Effector CD4-positive, alpha-beta T cell (primary cell): Measurements from ENCODE around the gene S100A4.
"Not testable (repeated sequence)": the region's sequence is repeated elsewhere in the genome, so short reads cannot be mapped to it uniquely, and the experiment has no call there.

Experiments
- DNase-seq: peaks from one replicate; pipeline ENCODE4 v3.0.0-alpha.2; 2020
- total RNA-seq: gene quantifications from one replicate; lab custom pipeline; 2026; lab: John Stamatoyannopoulos, UW

The S100A4 gene
- 73.0 reads per million, percentile 76 among the genes with 10 or more reads in this experiment for total RNA-seq

DNA sequence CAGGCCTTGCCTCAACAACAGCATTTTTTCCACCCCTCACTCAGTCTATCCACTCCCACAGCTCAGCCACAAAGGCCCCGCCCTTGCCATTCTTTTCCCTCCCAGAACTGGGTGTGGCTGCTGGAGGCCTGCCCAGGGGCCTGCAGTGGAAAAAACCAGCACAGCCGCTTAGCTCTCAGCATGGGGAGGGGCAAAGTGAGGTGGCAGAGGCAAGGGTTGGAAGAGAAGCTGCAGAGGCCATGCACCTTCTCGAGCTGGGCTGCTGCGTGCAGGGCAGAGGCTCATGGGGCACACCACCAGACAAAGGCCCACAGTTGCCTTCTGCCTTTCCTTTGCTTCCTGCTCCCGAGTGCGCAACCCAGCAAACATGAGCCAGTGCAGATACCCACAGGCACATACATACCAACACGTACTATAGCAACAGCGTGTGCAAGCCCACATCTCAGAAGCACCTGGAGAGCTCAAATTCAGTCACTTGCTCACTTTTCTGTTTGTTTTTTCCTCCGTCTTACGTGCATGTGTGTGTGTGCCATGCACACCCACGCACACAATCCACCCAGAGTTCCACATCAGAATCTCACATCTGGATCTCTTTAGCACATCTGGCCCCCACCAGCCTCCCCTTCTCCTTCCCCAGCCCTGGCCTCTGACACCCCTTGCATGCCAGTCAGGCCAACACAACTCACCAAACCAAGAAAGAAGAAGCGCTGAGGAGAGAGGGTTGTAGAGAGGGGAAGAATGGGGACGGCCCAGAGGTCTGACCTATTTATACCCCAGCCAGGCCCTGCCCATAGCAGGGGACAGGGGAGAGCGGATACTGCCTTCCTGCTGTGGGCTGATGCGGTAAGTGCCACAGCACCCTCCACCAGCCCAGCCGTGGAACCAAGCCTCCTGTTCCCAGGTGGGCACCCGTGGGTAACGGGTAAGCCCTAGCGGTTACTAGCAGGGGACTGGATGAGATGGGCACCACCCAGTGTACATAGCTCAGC lies at the start of gene S100A4:
Gene S100A4 (minus strand): TSS at position 740 of the 989 bp plus-strand sequence. CDS start 1,012 bp downstream, outside the sequence.
- DNase-seq, result peak; percentile 64

DNA sequence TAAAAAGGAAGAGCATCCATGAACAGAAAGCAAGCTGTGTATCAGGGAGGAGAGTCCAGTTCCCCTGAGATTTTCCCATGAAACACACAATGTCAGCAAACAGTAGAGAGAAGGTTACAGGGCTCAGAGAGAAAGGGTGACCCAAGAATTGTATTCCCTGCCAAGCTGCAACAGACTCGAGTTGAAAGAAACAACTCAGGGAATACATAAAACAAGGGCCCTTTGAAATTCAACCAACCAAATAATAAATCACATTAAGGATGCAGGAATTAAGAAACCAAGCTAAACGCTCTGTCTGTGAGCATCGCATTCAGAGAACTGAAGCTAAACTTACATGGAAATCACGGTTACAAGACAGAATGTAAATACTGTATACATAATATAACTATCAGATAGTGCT lies 47.1 kb upstream of the S100A4 start:
- no peak for DNase-seq

GRCh38 chr1:153588482-153588881 lies 42.9 kb upstream of the S100A4 start:
- DNase-seq, result no peak

DNA sequence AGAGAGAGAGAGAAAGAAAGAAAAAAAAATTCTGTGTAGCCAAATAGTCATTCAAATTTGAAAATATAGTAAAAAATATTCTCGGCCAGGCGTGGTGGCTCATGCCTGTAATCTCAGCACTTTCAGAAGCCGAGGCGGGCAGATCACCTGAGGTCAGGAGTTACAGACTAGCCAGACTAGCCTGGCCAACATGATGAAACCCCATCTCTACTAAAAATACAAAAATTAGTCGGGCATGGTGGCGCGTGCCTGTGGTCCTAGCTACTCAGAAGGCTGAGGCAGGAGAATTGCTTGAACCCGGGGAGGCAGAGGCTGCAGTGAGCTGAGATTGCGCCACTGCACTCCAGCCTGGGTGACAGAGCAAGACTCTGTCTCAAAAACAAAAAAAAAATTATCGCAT lies 42.4 kb upstream of the S100A4 start:
- not testable (repeated sequence) for DNase-seq

- DNase-seq, result no peak
Measured at GRCh38 chr1:153587314-153587713, 41.7 kb upstream of the S100A4 start.

DNA sequence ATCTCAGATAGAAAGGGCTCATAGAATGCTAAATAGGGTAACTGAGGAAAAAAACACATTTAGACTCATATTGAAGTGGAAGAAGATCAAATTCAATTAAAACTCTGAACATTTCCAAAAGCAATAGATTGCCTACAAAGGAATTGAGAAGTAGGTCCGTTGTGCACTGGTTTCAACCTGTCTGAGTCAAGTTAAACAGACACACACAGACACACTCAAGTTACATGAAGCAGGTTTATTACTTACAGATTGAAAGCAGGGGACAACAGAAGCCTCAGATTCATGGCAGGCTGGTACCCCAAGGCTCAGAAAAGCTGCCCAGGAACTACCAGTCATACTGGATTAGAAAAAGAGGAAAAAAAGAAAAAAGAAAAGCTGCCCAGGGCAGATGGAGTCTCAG lies 40.7 kb upstream of the S100A4 start:
- DNase-seq, result no peak

- DNase-seq, result no peak
Measured at GRCh38 chr1:153585006-153585405, 39.4 kb upstream of the S100A4 start.

DNA sequence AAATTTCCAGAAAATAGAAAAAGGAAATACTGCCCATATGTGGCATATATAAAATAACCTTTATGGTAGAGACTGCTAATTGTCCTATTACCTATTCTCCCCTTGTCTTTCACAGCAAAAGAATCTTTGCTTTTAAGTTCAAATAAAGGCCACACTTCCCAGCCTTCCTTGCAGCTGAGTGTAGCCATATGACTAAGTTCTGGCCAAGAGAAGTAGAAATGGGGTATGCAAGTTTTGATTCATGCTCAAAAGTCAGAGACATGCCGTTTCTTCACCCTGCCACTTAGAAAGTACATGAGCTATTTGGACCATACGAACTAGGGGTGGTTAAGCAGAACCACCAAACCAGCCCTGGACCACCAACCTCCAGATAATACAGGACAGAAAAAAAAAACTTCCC lies 38.4 kb upstream of the S100A4 start:
- DNase-seq, result no peak

GRCh38 chr1:153583514-153583913 lies 37.9 kb upstream of the S100A4 start:
- not testable (repeated sequence) for DNase-seq

- DNase-seq, result not testable (repeated sequence)
Measured at GRCh38 chr1:153582836-153583235, 37.2 kb upstream of the S100A4 start.

DNA sequence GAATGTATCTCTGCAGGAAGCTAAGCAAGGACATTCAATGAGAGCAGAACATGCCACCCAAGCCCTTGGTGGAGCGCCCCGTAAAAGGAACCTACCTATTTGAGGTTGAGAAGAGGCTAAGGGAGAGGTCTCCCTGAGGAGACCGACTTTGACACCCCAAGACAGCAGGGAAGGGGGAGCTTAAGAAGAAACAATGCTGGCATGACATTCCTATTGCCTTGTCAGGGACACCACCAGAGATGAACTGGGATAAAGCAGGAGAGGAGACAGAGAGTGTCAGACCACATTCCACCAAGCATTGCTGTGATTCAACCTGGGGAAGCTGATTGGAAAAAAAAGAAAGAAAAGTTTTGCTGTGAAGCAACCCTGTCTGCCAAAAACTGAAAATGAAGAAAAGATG lies 33.3 kb upstream of the S100A4 start:
- no peak for DNase-seq

DNA sequence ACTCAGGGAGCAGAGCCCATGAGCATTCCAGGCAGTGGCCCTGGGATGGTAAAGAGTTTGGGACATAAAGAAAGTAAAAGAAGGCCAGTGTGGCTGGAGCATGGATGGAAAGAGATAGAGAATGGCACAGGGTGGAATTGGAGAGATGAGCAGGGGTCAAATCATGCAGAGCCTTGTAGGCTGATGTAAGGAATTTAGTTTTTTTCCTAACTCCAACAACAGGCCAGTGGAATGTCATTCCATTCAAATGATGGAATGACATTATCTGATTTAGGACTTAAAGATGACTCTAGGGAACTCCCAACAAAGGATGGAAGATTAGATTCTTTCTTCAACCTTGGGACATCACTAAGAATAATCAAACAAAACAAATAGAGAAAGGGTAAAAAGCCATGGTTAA lies 32.9 kb upstream of the S100A4 start:
- DNase-seq, result no peak

GRCh38 chr1:153577624-153578051 lies 32.0 kb upstream of the S100A4 start:
- DNase-seq, result no peak

DNA sequence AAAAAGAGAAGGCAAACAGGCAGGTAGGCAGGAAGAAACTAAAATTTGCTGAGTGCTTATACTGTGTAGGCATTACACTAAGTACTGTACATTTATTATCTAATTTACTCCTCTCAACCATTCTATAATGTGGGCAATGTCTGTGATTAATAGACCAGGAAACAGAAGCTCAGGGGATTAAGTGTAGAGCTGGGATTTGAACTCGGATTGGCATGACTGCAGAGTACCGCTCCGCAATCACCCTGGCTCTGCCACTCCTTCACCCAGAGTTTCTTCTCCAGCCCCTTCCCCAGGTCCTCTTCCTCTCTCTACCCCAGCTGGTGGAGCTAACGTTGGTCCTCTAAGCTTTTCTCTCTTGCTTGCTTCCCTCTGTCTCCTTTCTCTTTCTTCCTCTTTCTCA lies 31.5 kb upstream of the S100A4 start:
- no peak for DNase-seq

DNA sequence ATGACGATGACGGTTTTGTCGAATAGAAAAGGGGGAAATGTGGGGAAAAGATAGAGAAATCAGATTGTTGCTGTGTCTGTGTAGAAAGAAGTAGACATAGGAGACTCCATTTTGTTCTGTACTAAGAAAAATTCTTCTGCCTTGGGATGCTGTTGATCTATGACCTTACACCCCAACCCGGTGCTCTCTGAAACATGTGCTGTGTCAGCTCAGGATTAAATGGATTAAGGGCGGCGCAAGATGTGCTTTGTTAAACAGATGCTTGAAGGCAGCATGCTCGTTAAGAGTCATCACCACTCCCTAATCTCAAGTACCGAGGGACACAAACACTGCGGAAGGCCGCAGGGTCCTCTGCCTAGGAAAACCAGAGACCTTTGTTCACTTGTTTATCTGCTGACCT lies 29.9 kb upstream of the S100A4 start:
- not testable (repeated sequence) for DNase-seq

DNA sequence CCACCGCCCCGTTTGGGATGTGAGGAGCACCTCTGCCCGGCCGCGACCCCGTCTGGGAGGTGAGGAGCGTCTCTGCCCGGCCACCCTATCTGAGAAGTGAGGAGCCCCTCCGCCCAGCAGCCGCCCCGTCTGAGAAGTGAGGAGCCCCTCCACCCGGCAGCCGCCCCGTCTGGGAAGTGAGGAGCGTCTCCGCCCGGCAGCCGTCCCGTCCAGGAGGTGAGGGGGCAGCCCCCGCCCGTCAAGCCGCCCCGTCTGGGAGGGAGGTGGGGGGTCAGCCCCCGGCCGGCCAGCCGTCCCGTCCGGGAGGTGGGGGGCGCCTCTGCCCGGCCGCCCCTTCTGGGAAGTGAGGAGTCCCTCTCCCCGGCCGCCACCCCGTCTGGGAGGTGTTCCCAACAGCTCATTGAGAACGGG lies 29.5 kb upstream of the S100A4 start:
- DNase-seq, result not testable (repeated sequence)

- no peak for DNase-seq
Measured at GRCh38 chr1:153573351-153573750, 27.7 kb upstream of the S100A4 start.

DNA sequence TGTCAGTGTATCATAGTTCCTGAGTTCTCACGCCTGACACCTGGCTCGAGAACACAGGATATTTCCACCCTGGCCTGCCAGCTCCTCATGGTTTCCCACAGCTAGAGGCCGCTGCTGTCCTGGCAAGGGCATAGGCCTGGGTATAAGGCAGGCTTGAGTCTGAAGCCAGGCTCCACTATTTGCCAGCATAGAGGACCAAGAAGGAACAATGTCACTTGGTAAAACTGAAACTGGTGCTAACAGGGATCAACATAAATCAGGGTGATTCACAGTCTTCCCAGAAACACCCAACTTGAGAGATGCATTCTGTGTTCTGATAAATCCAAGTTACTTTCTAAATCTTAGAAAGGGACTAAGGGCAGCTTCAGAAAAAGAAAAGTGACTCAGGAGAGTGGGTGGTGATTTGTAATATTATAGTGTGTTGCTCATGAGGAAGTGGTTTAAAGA lies 27.0 kb upstream of the S100A4 start:
- peak; percentile 26 for DNase-seq

DNA sequence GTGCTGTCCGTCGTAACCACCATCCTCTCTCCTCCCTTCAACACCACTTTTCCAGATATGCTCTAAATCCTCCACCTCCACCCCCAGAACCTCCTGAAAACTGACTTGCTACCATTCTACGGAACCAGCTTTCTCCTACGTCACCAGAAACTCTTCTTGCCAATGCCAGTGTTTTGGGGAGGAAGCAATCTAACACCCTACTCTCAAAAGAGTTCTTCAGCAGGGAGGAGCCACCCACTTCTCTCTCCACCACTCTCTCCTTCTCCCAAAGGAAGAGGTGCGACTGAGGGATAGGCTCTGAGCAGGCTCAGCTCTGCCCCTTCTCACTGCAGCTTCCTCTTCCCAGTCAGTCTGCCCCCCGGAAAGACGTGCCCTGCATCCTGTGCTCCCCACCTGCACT lies 26.1 kb upstream of the S100A4 start:
- no peak for DNase-seq

DNA sequence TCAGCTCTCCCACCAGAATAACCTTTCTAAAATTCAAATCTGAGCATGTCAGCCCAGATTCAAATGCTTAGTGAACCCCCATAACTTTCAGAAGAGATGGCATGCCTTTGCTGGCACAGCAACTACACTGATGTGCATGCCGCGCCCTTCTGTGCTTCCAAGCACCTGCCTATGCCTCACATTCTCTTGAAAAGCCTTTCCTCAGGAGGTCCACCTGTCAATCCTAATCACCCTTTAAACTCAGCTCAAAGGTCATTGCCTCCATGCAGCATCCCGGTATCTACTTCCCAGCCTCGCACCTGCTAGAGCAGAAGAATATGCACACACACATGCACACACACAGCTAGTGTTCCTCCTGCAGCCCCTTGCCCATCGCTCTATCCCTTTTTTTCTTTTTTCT lies 25.3 kb upstream of the S100A4 start:
- no peak for DNase-seq

GRCh38 chr1:153569465-153569864 lies 23.9 kb upstream of the S100A4 start:
- no peak for DNase-seq

DNA sequence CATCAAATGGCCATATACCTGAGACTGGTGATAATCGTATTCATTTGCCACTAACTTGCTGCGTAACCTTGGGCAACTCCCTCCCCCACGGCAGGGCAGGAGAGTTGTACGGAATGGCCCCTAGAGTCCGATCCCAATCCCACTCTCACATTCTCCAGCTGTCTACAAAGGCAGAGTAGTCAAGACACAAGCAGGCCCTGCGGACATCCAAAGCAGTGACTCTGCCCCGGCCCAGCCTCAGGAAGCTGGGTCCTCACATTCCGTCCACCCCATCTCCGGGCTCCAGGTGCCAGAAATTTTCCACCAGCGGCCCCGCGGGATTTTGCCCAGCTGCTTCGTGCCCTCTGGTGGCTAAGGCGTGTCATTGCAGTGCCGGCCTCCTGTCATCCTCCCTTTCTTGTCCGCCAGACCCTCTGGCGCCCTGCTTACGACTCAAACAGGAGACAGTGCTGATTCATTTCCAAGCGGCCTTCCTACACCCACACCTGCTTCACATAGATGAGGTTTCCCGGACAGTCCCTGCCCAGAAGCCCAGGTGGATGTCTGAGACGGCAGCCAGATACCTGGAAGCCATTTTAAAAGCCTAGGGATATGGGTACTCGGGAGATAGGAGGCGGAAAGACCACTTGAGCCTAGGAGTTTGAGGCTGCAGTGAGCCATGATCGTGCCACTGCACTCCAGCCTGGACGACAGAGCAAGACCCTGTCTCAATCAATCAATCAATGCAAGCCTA lies 22.9 kb upstream of the S100A4 start:
- DNase-seq, result peak; percentile 72

- no peak for DNase-seq
Measured at GRCh38 chr1:153567621-153568366, 22.2 kb upstream of the S100A4 start.
